HG03432 (cell line): ENCODE data around the gene SETD7.

Experiments
- ATAC-seq: cut with Tn5 transposase; IDR thresholded peaks from one replicate; pipeline ENCODE4 v1.9.1; 2021; ENCODE audit warnings: mild to moderate bottlenecking, moderate library complexity; ENCODE audit not compliant: unreplicated experiment

The SETD7 gene

DNA sequence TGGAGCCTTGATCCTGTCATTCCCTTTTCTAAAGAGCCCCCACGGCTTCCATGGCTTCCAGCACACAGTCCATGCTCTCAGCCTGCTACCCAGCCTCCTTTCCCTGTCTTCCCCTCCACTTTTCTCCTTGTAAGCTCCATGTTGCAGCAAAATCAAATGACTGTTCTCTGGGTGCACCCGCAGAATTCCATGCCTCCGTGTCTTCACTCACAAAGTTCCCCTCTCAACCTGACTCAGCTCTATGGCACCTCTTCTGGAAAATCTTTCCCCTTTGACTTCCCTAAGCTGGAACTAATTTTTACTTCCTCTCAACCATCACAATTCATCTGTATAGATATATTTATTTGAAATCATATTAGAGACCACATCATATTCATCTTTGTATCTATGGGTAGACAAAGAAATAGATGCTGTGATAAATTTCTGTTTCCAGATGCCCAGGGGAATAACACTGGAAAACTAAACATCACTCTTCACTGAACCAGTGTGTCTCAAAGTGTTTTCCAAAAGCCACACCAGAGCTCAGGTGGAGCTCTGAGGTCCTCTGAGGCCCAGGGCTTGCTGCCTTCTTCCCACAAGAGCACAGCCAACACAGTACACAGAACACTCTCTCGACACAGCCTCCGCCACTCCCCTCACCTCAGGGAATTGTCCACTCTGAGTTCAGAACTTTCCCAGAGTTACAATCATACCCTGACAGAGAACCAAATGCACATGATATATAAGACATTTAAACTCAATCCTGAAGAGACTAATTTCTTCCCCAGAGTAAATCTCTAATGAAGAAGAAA is 3.3 kb downstream of the SETD7 start:
- ATAC-seq, result no peak

DNA sequence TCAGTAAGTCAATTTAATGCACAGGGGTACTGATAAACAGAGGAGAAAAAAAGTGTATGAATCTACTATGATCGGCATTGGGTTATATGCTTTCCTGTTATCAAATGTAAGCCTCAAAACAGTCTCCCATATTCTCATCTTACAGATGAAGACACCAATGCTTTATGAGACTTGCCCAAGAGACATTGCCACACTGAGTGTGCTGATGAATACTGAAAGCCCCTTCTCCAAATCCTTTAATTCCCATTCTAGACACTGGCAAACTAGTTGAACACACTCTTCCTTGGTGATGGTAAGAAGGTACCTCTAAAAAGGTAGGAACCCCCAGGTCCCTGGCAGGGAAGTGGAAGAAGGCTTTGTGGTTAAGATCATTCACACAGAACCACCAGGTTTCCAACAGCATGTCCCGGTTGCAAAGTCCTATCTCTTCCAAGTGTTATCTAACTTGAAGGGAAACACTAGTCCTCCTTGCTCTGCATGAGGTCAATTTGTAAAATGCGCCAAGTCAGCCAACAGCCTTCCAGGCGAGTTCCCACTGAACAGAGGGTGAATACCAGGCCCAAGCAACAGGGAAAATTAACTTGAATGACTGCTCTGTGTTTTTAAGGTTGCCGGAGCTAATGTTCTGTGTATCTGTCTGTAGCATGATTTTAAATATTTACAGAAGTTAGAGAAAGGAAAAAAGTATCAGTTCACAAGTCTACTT is 5.1 kb downstream of the SETD7 start:
- no peak for ATAC-seq

DNA sequence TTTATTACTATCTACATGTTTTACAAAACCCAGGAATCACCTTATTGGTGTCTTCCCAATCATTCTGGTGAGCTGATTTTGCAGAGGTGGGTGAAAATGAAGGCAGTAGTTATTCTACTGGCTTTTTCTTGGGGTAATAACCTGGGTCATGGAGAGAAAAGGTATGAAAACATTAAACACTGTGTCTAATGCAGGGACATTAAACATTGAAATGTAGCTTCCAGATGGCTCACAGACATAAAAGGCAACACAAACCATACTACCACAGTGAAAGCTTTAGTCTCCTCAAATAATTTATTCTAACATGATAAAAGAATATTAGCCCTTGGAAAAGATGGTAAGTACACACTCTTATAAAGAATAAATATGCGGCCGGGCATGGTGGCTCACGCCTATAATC is 8.0 kb downstream of the SETD7 start:
- ATAC-seq, result no peak

DNA sequence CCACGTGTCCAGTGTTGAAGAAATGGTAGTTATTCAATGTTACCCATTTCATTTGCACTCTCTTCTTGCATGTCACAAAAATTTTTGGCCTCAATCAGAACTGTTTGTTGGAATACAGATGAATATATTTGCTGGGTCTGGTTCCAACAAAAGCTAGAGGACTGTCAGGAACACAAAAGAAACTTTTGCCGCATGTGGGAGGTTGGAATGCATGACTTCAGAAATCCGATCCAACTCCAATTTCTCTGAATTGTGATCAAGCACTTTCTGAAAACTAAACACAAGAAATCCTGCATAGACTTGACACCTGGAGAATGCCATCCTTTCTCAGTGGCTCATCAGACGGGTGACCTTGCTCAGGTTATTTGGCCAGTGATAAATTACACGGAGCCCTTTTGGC is 15.4 kb downstream of the SETD7 start:
- ATAC-seq, result no peak

DNA sequence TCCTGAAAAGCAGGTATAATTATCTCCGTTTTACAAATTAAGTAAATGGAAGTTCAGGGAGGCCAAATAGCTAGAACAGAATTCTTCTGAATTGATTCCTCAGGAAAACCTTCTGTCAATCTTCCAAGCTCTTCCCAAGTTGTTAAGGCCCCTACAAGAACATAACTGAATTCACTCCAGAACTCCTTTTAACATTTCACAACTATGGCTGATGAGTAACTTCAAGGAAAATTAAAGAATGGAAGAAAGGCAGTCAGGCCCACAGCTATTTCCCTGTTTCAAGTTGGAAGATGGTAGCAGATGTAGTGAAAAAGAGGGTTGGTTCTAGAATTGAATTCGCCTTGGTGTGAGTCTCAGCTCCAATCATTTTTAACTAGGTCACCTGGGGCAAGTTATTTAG is 15.9 kb downstream of the SETD7 start:
- ATAC-seq, result no peak

DNA sequence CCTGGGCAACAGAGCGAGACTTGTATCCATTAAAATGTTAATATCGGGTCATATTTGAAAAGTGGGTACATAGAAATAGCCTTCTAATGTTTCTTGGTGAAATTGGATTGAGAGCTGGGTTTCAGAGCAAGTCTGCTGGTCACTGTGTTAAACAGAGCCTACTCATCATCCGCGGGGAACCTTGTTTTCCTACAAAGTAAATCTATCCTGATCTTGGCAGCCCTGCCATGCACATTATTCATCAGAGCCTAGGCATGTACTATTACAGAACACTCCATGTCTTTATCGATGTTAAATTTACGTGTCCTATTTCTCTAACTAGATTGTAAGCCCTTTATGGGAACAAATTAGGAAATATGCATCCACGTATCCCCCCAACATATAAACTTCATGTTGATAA is 18.7 kb downstream of the SETD7 start:
- ATAC-seq, result no peak

DNA sequence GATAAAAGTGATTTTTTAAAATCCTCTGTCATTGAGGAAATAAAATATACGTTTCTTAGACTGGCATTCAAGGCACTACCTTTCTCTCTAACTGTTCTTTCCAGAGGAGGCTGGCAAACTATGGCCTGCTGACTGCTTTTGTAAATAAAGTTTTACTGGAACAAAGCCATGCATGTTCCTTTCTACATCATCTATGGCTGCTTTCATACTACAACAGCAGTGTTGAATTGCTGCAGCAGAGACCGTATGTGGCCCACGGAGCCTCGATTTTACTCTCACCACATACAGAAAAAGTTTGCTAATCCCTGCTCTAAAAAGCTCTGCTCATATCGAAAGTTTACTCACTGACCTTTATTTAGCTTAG is 20.2 kb downstream of the SETD7 start:
- ATAC-seq, result no peak

DNA sequence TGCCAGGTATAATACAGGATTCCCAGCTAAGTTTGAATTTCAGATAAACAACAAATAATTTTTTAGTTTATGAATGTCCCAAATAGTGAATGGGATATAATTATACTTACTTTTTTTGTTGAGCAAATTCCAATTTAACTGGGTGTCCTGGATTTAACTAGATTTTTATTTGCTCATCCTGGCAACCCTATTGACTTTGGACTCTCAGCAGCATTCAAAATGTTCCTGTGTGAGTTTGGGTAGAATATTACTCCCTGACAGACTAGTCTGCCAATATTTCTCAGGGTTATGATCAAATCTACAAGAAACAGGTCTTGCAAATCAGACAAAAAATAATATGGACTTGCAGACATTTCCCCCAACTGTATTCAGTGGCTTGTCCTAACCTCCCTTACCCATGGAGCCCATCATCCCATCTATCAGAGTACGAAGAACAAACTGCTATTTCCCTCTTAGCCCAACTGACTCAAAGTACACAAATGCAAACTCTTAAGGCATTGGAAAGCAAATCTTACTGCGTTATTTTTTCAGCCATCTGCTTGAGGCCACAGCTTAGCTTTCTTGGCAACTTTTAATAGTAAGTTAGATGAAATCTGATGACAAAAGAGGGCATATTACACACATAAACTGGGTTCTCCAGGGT is 20.7 kb downstream of the SETD7 start:
- no peak for ATAC-seq

DNA sequence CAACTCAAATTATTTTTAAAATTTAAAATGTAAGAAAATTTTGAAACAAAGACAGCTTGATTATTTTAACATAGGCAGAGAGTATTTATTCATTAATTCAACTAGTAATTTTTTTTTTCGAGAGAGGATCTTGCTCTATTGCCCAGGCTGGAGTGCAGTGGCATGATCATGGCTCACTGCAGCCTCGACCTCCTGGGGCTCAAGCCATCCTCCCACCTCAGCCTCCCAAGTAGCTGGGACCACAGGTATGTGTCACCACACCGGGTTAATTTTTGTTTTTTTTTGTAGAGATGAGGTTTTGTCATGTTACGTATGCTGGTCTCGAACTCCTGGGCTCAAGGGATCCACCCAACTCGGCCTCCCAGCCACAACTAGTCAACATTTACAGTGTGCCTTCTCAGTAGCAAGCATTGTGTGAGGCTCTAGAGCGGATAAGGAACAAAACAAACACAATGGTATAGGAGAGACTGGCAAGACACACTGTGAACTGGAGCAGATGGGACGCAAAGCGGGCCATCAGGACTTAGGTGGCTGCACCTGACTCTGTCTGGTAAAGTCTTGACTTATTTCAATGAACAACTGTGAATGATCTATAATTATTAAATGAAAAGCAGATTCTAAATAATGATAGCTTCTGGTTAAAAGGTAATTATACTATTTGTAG is 21.6 kb downstream of the SETD7 start:
- no peak for ATAC-seq

DNA sequence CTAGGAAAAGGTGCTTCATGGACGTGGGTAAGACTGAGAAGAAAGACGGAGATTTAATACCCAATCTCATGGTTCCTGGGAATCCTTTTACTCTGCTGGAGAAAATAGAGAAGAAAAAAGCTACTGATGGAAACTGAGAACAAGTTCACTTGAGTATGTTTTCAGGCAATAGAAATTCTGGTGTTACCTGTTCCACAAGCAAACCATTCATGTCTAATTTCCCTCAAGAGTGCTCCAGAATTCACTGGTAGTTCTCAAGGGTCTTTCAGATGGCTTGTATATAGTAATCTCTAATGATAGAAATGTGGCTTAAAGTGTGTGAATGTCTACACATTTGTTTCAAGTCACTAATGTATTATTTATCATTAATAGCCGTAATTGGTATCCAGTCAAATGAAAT is 22.5 kb downstream of the SETD7 start:
- ATAC-seq, result no peak

DNA sequence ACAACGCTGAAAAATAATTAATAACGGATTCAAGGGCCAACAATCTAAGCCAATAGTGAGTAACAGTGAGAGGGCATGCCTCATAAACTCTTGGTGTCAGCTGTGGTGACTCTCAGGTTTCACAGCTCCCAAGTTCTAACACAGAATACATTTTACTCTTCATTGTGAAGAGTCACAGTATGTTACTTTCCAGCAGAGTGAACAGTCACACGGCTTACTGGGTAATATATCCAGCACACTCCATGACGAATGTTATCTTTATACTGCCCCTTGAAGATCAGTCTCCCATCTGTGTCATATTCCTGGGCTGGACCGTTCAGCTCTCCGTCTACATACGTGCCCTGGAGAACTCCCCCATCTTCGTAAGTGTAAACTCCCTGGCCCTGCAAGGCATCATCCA is 23.1 kb downstream of the SETD7 start:
- no peak for ATAC-seq

DNA sequence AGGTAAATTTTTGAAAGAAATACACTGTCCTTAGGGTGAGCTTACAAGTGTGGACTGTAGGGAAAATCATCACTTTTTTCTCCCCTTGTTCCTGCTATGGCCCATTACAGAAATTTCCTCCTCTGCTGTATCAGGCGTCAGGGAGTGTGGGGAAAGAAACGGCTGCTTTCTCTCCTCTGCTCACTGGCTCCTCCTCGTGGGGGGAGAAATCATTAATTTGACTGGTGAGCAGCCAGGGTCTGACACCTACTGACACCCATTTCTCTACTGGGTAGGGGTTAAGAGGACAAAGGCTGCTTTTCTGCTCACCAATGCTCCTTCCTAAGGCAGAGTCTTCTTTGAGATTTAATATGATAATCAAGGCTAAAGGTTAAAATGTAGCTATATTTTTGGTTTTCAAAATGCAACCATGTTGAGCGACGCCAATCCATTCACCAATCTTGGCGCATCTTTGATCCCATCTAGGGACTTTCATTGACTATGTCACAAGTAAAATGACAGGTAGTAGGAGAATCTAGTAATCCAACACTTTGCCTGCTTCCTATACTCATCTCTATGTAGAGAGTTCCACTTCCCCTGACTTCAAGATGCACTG is 25.1 kb downstream of the SETD7 start:
- ATAC-seq, result no peak

DNA sequence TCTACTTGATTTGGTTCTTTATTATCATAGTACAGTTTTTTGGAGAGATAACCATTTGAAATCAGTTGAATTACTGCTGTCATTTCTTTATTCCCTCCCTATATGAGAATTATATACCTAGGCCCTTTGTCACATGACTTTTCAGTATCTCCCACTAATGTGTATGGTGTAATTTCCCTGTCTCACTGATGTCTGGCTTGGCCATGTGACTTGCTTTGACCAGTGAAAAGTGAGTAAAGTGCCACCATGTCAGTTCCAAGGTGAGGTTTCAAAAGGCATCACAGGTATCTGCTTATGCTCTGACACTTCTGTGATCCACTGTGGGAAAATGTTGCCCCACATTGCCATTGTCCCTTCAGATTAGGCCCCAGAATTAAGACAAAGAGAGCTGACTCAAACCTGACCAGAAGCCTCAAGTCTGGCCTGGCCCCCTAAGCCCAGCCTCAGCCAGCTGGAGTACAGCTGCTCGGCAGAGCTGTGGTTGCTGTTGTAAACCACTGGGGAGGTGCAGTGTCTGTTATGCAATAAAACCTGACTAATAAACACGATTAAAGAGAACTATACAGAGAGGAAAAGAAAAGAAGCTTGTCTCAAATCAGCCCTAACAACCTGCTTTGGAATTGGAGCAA is 27.5 kb downstream of the SETD7 start:
- peak; percentile 86 for ATAC-seq

DNA sequence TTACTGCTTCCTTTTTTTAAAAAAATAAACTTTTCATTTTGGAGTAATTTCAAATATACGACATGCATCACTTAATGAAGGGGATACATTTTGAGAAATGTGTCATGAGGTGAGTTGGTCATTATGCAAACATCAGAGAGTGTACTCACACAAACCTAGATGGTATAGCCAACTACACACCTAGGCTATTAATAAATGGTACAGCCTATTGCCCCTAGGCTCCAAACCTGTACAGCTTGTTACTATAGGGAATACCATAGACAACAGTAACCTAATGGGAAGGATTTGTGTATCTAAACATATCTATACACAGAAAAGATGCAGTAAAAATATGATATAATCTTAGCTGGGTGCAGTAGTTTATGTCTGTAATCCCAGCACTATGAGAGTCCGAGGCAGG is 29.1 kb downstream of the SETD7 start:
- ATAC-seq, result no peak

DNA sequence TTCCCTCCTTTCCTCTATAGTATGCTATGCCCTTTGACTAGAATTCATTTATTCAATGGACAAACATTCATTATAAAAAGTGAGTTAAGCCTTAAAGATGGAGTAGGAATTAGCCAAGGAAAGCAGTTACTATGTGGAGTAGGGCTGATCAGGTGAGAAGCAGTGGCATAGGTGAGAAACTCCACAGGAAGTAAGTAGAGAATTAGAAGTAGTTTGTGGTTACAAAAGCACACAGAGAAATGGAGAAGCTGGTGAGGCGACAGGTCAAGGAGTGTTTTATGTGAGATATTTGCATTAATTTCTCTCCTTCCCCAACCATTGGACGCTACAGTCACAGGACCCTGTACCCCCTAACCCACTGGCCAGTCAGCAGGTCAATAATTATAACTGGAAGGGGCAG is 30.6 kb downstream of the SETD7 start:
- ATAC-seq, result no peak

DNA sequence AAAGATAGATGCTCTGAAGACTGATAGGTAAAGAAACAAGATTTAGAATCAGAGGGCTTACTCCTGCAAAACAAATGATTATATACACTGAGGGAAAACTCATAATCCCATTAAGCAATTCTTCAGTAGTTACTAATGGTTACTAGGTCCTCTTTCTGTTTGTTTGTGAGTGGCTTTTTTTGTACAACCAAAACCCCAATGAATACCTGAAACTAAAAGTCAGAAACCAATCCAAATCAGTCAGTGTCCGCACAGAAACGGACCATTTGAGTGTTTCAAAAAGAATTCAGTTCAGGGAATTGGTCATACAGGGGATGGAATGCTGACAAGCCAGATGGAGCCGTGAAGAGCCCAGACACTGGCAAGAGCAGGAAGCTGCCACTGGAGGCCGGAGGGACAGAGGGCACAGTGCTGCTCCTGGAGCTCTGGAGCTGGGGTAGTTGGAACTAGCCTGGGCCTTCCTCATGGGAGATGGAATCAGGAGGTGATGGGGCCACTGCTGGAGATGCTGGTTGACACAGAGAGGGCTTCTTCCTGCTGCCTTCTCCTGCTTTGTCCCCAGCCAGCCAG is 31.9 kb downstream of the SETD7 start:
- no peak for ATAC-seq

DNA sequence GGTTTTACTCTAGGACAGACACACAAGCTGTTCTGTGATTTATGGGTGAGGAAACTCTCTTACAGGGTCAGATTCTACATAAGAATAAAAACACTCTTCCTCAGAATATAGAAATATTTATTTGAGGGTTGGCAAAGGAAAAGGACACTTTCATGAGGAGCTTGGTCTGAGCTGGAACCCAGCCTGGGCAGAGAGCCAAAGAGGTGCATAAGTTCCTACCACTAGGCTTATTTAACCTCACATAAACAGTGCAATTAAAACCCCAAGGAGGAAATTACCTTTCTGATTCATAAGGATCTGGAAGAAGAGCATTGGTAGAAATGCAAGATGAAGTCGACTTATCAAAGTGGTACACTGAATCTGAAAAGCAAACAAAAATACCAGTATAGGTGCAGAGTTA is 32.9 kb downstream of the SETD7 start:
- no peak for ATAC-seq

DNA sequence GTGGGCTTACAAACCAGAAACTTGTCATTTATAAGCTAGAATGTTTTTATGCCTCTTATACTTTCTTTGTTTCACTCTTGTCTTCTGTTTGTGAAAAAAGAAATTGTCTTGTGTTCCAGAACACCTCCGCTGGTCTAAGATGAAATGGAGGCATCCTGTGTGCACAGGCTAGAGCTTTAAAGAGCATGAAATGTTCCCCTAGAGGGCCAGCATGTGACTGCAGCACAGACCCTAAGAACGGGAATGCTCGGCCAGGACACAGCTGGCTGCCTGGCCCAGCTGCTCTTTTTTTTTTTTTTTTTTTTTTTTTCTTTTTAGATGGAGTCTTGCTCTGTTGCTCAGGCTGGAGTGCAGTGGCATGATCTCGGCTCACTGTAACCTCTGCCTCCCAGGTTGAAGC is 33.6 kb downstream of the SETD7 start:
- ATAC-seq, result peak; percentile 39

DNA sequence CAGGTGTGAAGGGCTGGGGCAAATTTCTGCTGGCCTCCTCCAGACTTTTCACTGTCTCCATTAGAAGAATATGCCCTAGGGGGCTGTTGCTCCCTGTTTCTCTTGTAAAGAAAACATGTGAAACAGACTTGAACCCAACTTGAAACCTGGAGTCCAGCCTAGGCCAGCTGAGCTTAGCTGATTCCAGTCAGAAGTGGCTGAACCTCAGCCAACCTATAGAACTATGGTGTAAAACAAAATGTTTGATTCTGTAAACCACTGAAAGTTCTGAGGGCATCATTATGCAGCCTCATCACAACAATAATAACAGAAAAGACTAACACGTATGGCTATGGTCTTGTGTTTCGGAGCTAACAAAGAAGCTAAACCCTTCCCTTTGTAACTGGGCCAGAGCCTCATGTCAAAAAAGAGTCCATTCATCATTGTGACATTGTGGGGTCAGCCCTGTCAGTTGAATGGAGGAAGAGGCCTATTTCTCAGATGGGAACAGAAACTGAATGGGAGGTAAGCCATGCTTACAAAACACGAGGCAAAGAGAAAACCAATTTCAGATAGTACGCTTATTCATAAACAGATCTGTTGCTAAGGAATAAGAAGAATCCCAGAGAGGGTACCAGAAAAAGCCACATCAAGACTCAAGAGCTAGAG is 34.1 kb downstream of the SETD7 start:
- ATAC-seq, result peak; percentile 55

DNA sequence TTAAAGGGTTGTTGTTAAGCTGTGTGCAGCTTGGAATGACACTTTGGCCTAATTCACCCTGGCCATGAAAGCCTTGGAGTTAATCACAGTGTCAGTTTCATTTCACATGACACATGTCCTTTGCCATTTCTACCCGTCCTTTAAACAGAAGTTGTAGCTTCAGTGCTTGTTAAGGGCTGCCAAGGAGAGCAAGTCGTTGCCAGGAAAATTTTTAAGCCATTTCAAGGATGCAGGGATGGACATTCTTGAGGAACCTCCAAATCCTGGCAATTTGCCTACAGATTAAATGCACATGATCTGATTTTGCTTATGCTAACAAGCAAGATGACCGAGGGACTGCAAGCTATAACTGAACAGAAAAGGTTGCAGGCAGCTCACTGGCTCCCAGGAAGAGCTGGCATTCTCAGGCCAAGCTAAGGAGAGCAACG is 40.5 kb downstream of the SETD7 start:
- no peak for ATAC-seq
